Endothelial cell of umbilical vein (primary cell): Measurements from ENCODE around the gene TBC1D5.

ENCODE experiments used
- CTCF ChIP-seq, 2 donors: IDR thresholded peaks; 1 replicate in 1 of 2; 2 replicates in 1 of 2; pipeline ENCODE4 v1.5.1; 2011; ENCODE audit warnings: low read length in 2 of 2, mild to moderate bottlenecking in 2 of 2, moderate library complexity in 2 of 2, control low read depth in 1 of 2, inconsistent platforms in 1 of 2, low read depth in 1 of 2; ENCODE audit not compliant: insufficient read depth in 1 of 2; ENCODE audit errors: extremely low read depth in 1 of 2
- EZH2 ChIP-seq: IDR thresholded peaks from 2 replicates; pipeline ENCODE4 v1.6.1; 2012; ENCODE audit warnings: borderline replicate concordance, low read depth, mild to moderate bottlenecking, moderate library complexity, low read length, inconsistent platforms; ENCODE audit not compliant: severe bottlenecking
- FOS ChIP-seq: IDR thresholded peaks from 2 replicates; pipeline ENCODE4 v1.6.1; 2011; ENCODE audit warnings: mild to moderate bottlenecking, low read length, moderate library complexity, borderline replicate concordance; ENCODE audit not compliant: insufficient read depth
- MAX ChIP-seq: IDR thresholded peaks from 2 replicates; pipeline ENCODE4 v1.6.1; 2011; ENCODE audit not compliant: insufficient read depth, insufficient read length
- POLR2A ChIP-seq: IDR thresholded peaks from 2 replicates; pipeline ENCODE4 v1.6.1; 2012; ENCODE audit warnings: low read depth, mild to moderate bottlenecking, control low read depth, low read length
- POLR2AphosphoS5 ChIP-seq: IDR thresholded peaks from 2 replicates; pipeline ENCODE4 v1.6.1; 2012; ENCODE audit warnings: low read depth, mild to moderate bottlenecking, control low read depth, low read length, moderate library complexity; ENCODE audit not compliant: insufficient read depth

DNA sequence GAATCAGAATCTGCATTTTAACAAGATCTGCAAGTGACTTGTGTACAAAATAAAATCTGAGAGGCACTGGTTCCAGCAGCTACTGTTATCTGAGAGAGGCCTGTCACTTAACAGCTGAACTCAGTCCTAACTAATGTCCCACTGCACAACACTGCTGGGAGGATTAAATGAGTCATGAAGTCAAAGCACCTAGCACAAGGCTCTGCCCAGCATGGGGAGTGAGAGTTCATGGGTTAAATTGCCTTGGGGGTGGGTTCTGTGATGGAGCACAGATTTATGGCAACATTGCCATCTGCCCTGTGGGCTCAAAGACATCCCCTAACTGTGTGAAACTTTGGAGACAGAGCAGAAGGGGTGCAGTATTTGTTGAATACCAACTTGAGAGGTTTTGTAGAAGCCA lies 606.7 kb downstream of the TBC1D5 start:
- TF ChIP-seq POLR2AphosphoS5 (no peak), FOS (no peak), CTCF (IDR thresholded peaks at IDR 0.05; ENCODE audit: extremely low read depth in 1 of 2, insufficient read depth in 1 of 2, low read depth in 1 of 2, low read length in 2 of 2) (no peak), POLR2A (no peak), EZH2 (no peak), MAX (no peak)
